PC-9 (cell line): ENCODE data around the gene CSTF1.

Experiments
- EZH2 ChIP-seq: fragments of 200-600 bp; sonication (generic); IDR thresholded peaks from 2 replicates; pipeline ENCODE4 v1.8.0; 2017; ENCODE audit warnings: antibody characterized with exemption, low read depth
- TF ChIP-seq, protein P1 (sequence below): fragments of 200-600 bp; sonication (generic); conservative IDR thresholded peaks from 2 replicates; pipeline ENCODE4 v1.6.1; 2017; ENCODE audit warnings: mixed run types, antibody characterized with exemption, mild to moderate bottlenecking, moderate library complexity

DNA sequence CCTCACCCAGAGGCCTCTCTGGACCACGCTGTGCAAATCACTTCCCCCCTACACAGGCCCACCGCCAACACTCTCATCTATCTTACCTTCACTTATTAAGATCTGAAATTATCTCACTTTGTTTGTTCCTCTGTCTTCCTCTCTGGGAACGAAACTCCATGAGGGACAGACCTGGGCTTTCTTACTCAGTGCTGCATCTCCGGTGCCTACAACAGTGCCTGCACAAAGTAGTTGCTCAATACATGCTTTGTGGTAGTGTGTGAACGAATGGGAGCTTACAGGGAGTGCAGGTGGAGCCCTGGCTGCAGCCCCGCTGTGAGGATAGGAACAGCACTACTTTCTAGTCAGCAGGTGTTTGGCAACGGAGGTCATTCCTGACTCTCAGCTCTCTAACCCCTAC, 25.0 kb downstream of the CSTF1 start:
- TF ChIP-seq, protein P1, sequence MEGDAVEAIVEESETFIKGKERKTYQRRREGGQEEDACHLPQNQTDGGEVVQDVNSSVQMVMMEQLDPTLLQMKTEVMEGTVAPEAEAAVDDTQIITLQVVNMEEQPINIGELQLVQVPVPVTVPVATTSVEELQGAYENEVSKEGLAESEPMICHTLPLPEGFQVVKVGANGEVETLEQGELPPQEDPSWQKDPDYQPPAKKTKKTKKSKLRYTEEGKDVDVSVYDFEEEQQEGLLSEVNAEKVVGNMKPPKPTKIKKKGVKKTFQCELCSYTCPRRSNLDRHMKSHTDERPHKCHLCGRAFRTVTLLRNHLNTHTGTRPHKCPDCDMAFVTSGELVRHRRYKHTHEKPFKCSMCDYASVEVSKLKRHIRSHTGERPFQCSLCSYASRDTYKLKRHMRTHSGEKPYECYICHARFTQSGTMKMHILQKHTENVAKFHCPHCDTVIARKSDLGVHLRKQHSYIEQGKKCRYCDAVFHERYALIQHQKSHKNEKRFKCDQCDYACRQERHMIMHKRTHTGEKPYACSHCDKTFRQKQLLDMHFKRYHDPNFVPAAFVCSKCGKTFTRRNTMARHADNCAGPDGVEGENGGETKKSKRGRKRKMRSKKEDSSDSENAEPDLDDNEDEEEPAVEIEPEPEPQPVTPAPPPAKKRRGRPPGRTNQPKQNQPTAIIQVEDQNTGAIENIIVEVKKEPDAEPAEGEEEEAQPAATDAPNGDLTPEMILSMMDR: no peak
- no peak for TF ChIP-seq EZH2
